CD14-positive monocyte (primary cell): ENCODE measurements around the gene SLC8A2. TPM values are rescaled to one million over a fixed set of nuclear protein-coding genes. Genes with fewer than 3 reads are reported as not detected.

Experiments
- DNase-seq, 3 donors: peaks; one replicate each; pipeline ENCODE4 v3.0.0-alpha.2; 2011 to 2022
- H2AFZ ChIP-seq: 2 replicates; pipeline ENCODE4 v1.6.0; 2012; ENCODE audit warnings: mild to moderate bottlenecking, low read depth, low read length, inconsistent platforms; ENCODE audit not compliant: insufficient read depth, poor library complexity, severe bottlenecking
- H3K27ac ChIP-seq, 2 donors: 1 replicate in 1 of 2; 2 replicates in 1 of 2; pipeline ENCODE4 v1.5.1; 2012 to 2013; ENCODE audit warnings: low read length in 2 of 2, control low read depth in 1 of 2, inconsistent platforms in 1 of 2, low read depth in 1 of 2, mild to moderate bottlenecking in 1 of 2
- H3K27me3 ChIP-seq, 2 donors: one replicate each; pipeline versions ENCODE4 v1.6.0 to v1.6.1; 2011 to 2013; ENCODE audit warnings: low read length in 2 of 2; ENCODE audit not compliant: control insufficient read depth in 2 of 2, insufficient read depth in 2 of 2
- H3K36me3 ChIP-seq, 2 donors: replicated peaks in 1 of 2; 1 replicate in 1 of 2; 2 replicates in 1 of 2; pipeline versions ENCODE4 v1.5.1 to v1.6.1; 2012 to 2013; ENCODE audit warnings: low read length in 2 of 2, control low read depth in 1 of 2, inconsistent platforms in 1 of 2, mild to moderate bottlenecking in 1 of 2; ENCODE audit not compliant: insufficient read depth in 2 of 2, control insufficient read depth in 1 of 2
- H3K4me1 ChIP-seq, 2 donors: 1 replicate in 1 of 2; 2 replicates in 1 of 2; pipeline versions ENCODE4 v1.5.1 to v1.6.1; 2012 to 2013; ENCODE audit warnings: low read length in 2 of 2, control low read depth in 1 of 2, inconsistent platforms in 1 of 2, mild to moderate bottlenecking in 1 of 2, moderate library complexity in 1 of 2; ENCODE audit not compliant: insufficient read depth in 2 of 2, control insufficient read depth in 1 of 2
- H3K4me2 ChIP-seq: replicated peaks from 2 replicates; pipeline ENCODE3; 2012; ENCODE audit warnings: low read length, moderate library complexity, mild to moderate bottlenecking; ENCODE audit not compliant: poor library complexity, severe bottlenecking; ENCODE audit errors: extremely low read depth
- H3K4me3 ChIP-seq, 3 experiments: fragments of 200-600 bp in 1 of 3; sonication (generic) in 1 of 3; replicated peaks in 1 of 3; 1 replicate in 2 of 3; 2 replicates in 1 of 3; pipeline ENCODE4 v1.5.1; 2011 to 2013; ENCODE audit warnings: low read length in 3 of 3, mild to moderate bottlenecking in 3 of 3, control low read depth in 2 of 3, low read depth in 2 of 3, inconsistent platforms in 1 of 3, moderate library complexity in 1 of 3
- H3K79me2 ChIP-seq: 2 replicates; pipeline ENCODE4 v1.6.0; 2012; ENCODE audit warnings: mild to moderate bottlenecking, control low read depth, inconsistent platforms, low read length, moderate library complexity; ENCODE audit not compliant: insufficient read depth
- H3K9ac ChIP-seq: 2 replicates; pipeline ENCODE4 v1.6.0; 2017; ENCODE audit warnings: low read length, mild to moderate bottlenecking; ENCODE audit not compliant: insufficient read depth, poor library complexity, severe bottlenecking
- H3K9me3 ChIP-seq, 2 donors: replicated peaks in 1 of 2; 1 replicate in 1 of 2; 2 replicates in 1 of 2; pipeline versions ENCODE4 v1.5.1 to v1.6.1; 2012 to 2013; ENCODE audit warnings: low read length in 2 of 2, control low read depth in 1 of 2; ENCODE audit not compliant: control insufficient read depth in 1 of 2, insufficient read depth in 1 of 2
- H4K20me1 ChIP-seq: 2 replicates; pipeline ENCODE4 v1.6.0; 2012; ENCODE audit warnings: mild to moderate bottlenecking, low read length, control low read depth, moderate library complexity; ENCODE audit not compliant: insufficient read depth
- H3K27ac Mint-ChIP-seq, 7 donors: one replicate each; pipeline ENCODE4 v1.8.0; 2020; ENCODE audit warnings: mild to moderate bottlenecking in 7 of 7, mixed read lengths in 7 of 7, moderate library complexity in 6 of 7, inconsistent platforms in 2 of 7
- H3K27me3 Mint-ChIP-seq, 3 donors: one replicate each; pipeline ENCODE4 v1.8.0; 2021 to 2022; ENCODE audit warnings: low read depth in 3 of 3, mild to moderate bottlenecking in 3 of 3, mixed read lengths in 3 of 3, moderate library complexity in 3 of 3, inconsistent platforms in 1 of 3
- H3K36me3 Mint-ChIP-seq, 2 donors: one replicate each; pipeline ENCODE4 v1.8.0; 2020; ENCODE audit warnings: mixed read lengths in 2 of 2, inconsistent platforms in 1 of 2, mild to moderate bottlenecking in 1 of 2
- H3K4me1 Mint-ChIP-seq: one replicate; pipeline ENCODE4 v1.8.0; 2020; ENCODE audit warnings: mild to moderate bottlenecking, mixed read lengths
- H3K4me3 Mint-ChIP-seq, 2 donors: one replicate each; pipeline ENCODE4 v1.8.0; 2020; ENCODE audit warnings: mild to moderate bottlenecking in 2 of 2, mixed read lengths in 2 of 2, moderate library complexity in 1 of 2
- H3K9me3 Mint-ChIP-seq, 7 donors: one replicate each; pipeline ENCODE4 v1.8.0; 2020 to 2022; ENCODE audit warnings: mixed read lengths in 7 of 7, mild to moderate bottlenecking in 6 of 7, moderate library complexity in 6 of 7, inconsistent platforms in 2 of 7
- WGBS: methylation state at CpG from one replicate; pipeline ENCODE4 v1.1.5; 2013; ENCODE audit warnings: missing lambda C conversion rate; ENCODE audit not compliant: insufficient coverage; 5-methylcytosine and 5-hydroxymethylcytosine counted together
- intact Hi-C, 2 donors: fragments of 100-400 bp; cut with micrococcal nuclease; formaldehyde crosslinking; loops; one replicate each; pipeline versions ENCODE4 v1.15.0 to v1.15.1; 2023
- polyA plus RNA-seq, 3 donors: library from polyadenylated mRNA; depleted of rRNA in 1 of 3; unstranded in 2 of 3; stranded (reverse) in 1 of 3; fragments of 300-500 nt in 2 of 3; fragments of >200 nt in 1 of 3; fragmentation: Illumina TruSeq in 2 of 3; gene quantifications; 1 replicate in 2 of 3; 2 replicates in 1 of 3; pipeline ENCODE4 v1.2.3, GENCODE V29; 2012 to 2021
- TF ChIP-seq, protein P1 (sequence below): fragments of 200-600 bp; IDR thresholded peaks from one replicate; pipeline ENCODE4 v1.8.0; 2022; ENCODE audit warnings: antibody characterized with exemption, mild to moderate bottlenecking

SLC8A2 gene
- polyA plus RNA-seq, 3 donors = not detected

DNA sequence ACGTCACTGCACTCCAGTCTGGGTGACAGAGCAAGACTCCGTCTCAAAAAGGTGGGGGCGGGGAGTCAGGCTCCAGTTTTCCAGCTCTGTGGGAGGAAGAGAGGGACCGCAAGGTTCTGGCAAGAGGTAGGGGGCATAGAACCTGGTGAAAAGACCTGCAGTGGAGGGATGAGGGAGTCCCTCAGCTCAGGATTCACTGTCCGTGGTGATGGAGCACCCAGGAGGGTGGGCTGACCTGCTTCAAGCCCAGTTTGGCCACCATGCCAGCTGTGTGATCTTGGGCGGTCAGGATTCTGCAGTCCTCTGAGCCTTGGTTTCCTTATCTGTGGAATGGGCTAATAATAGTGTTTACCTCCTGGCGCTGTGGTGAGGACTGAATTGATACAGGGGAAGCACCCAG, 21.2 kb downstream of the SLC8A2 start:
- DNase-seq = no peak
- H3K27ac ChIP-seq = no peak overlapping the region
- Mint-ChIP-seq H3K27me3 (peaks cover 69 to 81% (median 70%) of the 10 kb centered on the region in 3 donors), H3K4me1 (peaks cover 17% of the 10 kb centered on the region), H3K27ac (peak overlapping the region in 1 of 7 donors; percentile 43), H3K36me3 (peaks cover 6 to 8% of the 10 kb centered on the region in 2 donors), H3K9me3 (peaks cover 14 to 24% (median 21%) of the 10 kb centered on the region in 7 donors), H3K4me3 (peak overlapping the region in 1 of 2 donors; percentile 26)
- H3K9ac ChIP-seq = no peak overlapping the region
- H3K4me1 ChIP-seq = peaks cover 15 to 24% of the 10 kb centered on the region in 2 donors
- peaks cover 28 to 62% of the 10 kb centered on the region in 2 donors for H3K27me3 ChIP-seq
- H3K9me3 ChIP-seq = peaks cover 8 to 21% of the 10 kb centered on the region in 2 donors
- no peak overlapping the region for H2AFZ ChIP-seq
- no peaks in the 10 kb centered on the region for H3K79me2 ChIP-seq
- TF ChIP-seq, protein P1, sequence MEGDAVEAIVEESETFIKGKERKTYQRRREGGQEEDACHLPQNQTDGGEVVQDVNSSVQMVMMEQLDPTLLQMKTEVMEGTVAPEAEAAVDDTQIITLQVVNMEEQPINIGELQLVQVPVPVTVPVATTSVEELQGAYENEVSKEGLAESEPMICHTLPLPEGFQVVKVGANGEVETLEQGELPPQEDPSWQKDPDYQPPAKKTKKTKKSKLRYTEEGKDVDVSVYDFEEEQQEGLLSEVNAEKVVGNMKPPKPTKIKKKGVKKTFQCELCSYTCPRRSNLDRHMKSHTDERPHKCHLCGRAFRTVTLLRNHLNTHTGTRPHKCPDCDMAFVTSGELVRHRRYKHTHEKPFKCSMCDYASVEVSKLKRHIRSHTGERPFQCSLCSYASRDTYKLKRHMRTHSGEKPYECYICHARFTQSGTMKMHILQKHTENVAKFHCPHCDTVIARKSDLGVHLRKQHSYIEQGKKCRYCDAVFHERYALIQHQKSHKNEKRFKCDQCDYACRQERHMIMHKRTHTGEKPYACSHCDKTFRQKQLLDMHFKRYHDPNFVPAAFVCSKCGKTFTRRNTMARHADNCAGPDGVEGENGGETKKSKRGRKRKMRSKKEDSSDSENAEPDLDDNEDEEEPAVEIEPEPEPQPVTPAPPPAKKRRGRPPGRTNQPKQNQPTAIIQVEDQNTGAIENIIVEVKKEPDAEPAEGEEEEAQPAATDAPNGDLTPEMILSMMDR = no peak
- 59% methylated on average over 4 of the region's 7 CpGs for WGBS
- intact Hi-C loops = no loop called here
- H3K4me3 ChIP-seq = no peak overlapping the region
- no peaks in the 10 kb centered on the region for H4K20me1 ChIP-seq
- no peak overlapping the region for H3K4me2 ChIP-seq
- no peaks in the 10 kb centered on the region for H3K36me3 ChIP-seq

DNA sequence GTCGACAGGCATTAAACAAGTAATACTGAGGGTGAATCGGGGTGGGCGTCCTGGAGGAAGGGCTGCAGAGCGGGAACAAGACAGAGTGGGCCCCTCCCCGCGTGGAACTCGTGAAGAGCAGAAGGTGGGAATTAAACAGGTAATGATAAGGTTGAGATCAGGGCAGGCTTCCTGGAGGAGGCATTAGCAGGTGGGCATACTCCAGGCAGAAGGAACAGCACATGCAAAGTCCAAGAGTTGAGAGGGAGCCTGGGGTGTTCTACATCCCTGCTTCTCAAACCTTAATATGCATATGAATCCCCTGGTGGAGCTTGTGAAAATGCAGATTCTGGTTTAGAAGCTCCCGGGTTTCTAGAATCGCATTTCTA, 23.3 kb downstream of the SLC8A2 start:
- Mint-ChIP-seq H3K4me1 (peaks cover 19% of the 10 kb centered on the region), H3K27ac (no peak overlapping the region)
- TF ChIP-seq, protein P1 = no peak

More for the DNA sequence above, 23.3 kb downstream of the SLC8A2 start:
- Histone ChIP-seq H3K36me3 (no peaks in the 10 kb centered on the region), H3K4me2 (no peak overlapping the region), H3K79me2 (no peaks in the 10 kb centered on the region), H3K9me3 (peaks cover 10 to 24% of the 10 kb centered on the region in 2 donors), H3K27me3 (peaks cover 39 to 70% of the 10 kb centered on the region in 2 donors), H3K4me3 (no peak overlapping the region), H4K20me1 (no peaks in the 10 kb centered on the region), H3K27ac (no peak overlapping the region), H3K4me1 (peaks cover 15 to 25% of the 10 kb centered on the region in 2 donors), H2AFZ (no peak overlapping the region), H3K9ac (no peak overlapping the region)
- WGBS = 20% methylated on average over 9 of the region's 9 CpGs
- intact Hi-C loops = no loop called here
- no peak for DNase-seq
- Mint-ChIP-seq H3K27me3 (peaks cover 72 to 87% (median 78%) of the 10 kb centered on the region in 3 donors), H3K9me3 (peaks cover 13 to 27% (median 22%) of the 10 kb centered on the region in 7 donors), H3K4me3 (peak overlapping the region in 1 of 2 donors; percentile 84), H3K36me3 (peaks cover 6 to 12% of the 10 kb centered on the region in 2 donors)
